Midbrain (tissue), 1 donor: ENCODE measurements around the gene PDE4B.

Source experiments
- DNase-seq: peaks from one replicate; lab custom pipeline; 2025; lab: John Stamatoyannopoulos, UW

The PDE4B gene

GRCh38 chr1:65882076-65882475, 89.4 kb downstream of the PDE4B start:
- no peak for DNase-seq

DNA sequence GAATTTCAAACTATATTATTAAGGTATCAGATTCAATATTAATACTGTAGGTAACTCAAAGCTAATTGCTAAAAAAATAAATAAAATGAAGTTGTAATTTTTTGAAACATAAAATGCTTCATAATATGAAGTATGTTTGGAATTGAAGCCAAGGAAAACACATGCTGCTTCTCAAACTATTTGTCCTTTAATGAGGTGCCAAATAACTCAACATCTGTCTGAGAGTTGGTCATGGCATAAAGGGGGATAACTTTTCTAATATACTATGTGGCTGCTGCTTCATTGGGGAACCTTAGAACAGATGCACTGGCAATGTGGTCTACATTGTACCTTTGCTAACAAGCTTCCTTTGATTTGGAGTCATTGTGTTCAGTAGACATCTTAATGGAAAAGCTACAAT, 96.7 kb downstream of the PDE4B start:
- no peak for DNase-seq

DNA sequence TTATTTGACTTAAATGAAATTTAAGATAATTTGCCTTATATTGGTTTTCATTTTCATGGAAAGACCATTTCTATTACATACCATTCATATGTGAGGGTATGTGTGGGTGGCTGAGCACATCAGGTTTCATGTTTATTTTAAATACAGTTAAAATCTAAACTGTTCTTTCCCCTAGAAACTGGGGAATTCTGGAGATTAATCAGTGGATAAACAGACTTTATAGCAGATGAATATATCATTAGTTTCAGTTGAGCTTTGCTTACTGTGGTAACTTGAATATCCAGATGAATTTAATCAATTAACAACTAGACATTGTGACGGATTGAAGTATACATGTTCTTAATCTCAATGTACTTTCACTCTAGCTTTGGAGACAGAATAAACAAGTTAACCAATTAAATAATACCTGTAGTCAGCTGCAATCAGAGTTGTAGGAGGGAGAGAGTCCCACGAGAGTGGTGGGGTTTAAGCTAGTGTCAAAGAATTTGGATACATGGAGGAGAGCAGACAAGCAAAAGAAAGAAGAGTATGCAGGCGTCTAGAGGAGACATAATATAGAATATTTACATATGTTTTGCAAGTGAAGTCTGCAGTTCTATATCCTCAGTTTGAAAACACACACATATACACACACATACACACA, 97.6 kb downstream of the PDE4B start:
- no peak for DNase-seq

DNA sequence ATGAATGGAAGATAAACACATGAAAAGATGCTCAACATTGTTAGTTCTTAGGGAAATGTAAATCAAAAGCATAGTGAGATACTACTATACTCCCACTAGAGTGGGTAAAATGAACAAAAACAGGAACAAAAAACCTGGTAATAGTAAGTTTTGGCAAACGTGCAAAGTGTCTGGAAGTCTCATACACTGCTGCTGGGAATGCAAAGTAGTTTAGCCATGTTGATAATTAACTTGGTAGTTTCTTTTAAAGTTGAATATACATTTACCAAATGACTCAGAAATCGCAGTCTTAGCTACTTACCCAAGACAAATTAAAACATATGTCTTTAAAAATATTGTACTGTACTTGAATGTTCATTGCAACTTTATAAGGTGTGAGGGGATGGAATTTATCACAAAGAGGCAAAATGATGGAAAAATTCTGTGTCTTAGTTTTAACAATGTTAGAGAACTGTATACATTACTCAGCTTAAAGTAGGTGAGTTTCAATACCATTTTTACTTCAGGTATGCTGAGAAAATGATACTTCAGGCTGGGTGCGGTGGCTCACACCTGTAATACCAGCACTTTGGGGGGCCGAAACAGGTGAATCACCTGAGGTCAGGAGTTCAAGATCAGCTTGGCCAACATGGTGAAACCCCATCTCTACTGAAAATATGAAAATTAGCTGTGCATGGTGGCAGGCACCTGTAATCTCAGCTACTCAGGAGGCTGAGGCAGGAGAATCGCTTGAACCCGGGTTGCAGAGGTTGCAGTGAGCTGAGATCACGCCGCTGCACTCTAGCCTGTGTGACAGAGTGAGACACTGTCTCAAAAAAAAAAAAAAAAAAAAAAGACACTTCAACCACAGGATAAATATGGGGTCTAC, 102.3 kb downstream of the PDE4B start:
- DNase-seq: no peak

GRCh38 chr1:65896721-65897120, 104.0 kb downstream of the PDE4B start:
- no peak for DNase-seq

DNA sequence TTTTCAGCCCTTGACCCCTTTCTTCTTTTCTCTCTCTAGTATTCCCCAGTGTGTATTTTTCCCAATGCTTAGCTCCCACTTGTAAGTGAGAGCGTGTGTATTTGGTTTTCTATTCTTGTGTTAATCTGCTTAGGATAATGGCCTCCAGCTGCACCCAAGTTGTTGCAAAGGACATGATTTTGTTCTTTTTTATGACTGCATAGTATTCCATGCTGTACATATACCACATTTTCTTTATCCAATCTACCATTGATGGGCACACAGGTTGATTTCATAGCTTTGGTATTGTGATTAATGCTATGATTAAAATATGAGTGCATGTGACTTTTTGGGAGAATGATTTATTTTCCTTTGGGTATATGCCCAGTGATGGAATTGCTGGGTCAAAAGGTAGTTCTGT, 104.8 kb downstream of the PDE4B start:
- DNase-seq: no peak

DNA sequence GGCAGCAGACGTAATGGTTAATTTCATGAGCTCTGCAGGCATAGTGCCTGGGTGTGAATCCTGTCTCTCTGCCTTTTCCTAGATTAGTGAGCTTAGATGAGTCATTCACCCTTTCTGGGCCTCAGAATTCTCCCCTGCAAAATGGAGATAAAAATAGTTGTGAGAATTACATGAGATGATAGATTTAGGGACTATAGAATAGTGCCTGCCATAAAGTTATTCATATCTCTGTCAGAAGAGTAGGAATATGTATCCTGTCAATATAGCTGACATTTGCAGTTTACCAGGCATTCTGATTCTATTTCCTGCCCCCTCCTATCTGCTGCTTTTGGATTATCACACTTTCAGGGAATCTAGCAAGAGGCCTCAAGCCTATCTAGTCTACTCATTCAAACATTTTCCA, 112.0 kb downstream of the PDE4B start:
- no peak for DNase-seq

DNA sequence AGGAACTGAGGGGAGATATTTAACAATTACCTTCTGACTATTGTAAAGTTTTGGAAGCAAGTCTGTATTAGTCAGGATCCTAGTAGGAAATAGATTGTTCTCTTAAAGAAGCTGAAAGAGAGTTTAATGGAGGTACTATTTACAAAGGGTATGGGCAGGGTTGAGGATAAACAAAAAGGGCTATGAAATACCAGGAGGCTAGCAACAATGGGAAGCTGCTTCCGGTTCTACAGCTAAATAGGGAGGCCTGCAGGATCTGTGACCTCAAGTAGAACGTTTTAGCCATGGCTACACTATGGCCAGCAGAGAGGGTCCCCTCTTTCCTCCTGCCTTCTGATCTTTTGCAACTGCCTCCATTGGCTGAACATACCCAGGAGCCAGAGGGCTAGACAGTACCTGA, 117.7 kb downstream of the PDE4B start:
- no peak for DNase-seq

- DNase-seq: no peak
Measured at GRCh38 chr1:65911679-65912078, 119.0 kb downstream of the PDE4B start.

DNA sequence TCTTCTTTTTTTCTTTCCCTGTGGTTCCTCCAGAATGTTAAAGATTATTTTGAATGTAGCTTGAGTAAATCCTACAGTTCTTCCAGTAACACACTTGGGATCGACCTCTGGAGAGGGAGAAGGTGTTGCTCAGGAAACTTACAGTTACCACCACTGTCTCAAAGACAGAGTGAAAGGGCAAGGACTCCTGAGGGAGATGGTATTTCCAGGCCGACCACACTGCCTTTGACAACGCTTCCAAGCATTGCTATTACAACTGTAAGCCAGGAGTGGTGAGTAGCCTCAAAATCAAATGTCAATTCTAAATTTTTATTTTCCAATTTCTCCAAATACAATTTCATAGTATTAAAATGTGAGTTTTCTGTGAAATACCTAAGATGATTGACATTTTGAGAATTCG, 125.9 kb downstream of the PDE4B start:
- DNase-seq: no peak

GRCh38 chr1:65921446-65921845, 128.8 kb downstream of the PDE4B start:
- no peak for DNase-seq

DNA sequence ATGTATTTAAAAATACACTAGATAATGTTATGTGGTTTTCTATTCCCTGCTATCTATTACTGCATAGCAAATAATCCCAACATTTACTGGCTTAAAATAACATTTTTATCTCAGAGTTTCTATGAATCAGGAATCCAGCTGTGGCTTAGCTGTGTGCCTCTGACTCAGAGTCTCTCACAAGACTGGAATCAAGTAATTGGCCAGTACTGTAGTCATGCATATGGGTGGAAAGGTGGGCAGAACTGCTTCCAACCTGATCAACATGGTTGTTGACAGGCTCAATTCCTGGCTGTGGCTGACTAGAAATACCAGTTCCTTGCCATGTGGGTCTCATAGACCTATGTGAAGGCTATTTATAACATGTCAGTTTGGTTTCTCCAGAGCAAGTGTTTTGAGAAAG, 131.8 kb downstream of the PDE4B start:
- no peak for DNase-seq

GRCh38 chr1:65938506-65938905, 145.8 kb downstream of the PDE4B start:
- no peak for DNase-seq

DNA sequence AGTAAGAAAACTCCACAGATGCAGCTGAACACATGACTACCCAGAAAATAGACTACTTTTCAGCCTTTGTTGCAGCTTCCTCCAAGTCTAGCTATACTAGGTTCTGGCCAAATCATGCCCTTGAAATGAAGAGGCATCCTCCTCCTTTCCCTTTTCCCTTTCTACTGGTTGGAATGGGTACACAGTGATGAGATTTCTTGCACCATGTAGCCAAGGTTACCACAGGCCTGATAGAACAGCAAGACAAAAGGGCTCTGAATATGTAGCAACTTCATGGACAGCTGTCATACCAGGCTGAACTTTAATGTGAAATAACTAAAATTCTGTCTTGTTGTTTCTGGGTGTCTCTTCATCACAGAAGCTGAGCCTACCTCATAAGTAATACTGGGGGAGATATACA, 146.5 kb downstream of the PDE4B start:
- DNase-seq: no peak

- no peak for DNase-seq
Measured at GRCh38 chr1:65939636-65940035, 146.9 kb downstream of the PDE4B start.

DNA sequence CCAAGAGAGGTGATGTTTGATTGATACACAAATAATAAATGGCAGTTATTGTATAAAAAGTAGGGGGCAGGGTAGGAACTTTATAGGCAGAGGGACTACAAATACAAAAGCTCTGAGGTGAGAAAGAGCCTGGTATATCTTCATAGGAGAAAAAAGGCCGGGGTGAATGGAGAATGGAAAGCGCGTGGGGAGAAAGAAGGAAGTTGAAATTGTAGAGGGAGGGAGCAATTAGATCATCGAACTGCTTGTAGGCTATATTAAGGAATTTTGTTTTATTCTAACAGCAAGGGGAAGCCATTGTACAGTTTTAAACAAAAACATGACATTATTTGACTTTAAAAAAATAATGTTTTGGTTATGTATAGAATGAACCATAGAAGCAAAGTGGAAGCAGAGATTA, 147.4 kb downstream of the PDE4B start:
- DNase-seq: no peak

- DNase-seq: no peak
Measured at GRCh38 chr1:65942476-65942875, 149.8 kb downstream of the PDE4B start.

- DNase-seq: no peak
Measured at GRCh38 chr1:65946376-65946775, 153.7 kb downstream of the PDE4B start.

GRCh38 chr1:65946960-65947359, 154.3 kb downstream of the PDE4B start:
- DNase-seq: no peak

DNA sequence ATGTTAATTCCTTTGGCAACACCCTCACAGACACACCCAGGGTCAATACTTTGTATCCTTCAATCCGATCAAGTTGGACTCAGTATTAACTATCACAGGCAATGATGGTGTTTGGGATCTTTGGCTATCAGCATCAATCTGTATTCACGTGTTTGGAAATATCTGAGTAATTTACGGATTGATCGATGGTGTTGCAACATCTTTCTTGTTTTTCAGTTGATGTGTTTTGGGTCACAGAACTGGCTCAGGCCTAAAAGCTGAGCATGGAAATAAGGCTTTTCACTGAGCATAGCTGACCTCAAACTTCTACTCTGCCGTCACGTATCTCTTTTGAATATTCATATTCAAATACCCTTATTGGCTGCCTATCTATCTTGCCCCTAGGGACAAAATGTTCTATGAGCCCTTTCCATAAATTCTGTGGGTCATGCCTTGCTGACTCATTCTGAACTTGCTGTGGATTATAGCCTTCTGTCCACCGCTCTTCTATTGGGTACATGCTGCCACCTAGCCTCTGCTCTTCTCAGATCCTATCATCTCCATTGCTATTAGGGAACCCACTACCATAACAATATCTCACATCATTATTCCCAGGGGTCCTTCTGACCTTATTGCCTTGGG, 156.0 kb downstream of the PDE4B start:
- peak; percentile 33 for DNase-seq

GRCh38 chr1:65949230-65949626, 156.5 kb downstream of the PDE4B start:
- DNase-seq: no peak

DNA sequence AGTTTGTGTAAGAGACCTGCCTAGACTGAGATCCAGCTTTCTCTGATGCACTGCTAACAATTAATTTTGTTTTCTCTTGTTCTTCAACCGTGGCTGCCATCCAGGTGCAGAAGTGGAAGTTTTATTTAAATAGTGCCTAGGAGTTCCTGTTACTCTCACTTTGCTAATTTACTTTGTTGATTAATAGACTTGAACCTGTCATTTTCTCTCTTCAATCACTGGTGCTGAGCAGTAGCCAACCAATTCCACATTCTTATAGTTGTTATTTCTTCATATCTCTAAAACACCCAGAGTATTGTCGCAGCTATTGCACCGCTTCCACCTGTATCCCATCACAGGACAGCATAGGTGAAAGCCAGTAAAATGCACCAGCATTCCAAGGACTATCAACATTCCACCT, 157.2 kb downstream of the PDE4B start:
- no peak for DNase-seq

DNA sequence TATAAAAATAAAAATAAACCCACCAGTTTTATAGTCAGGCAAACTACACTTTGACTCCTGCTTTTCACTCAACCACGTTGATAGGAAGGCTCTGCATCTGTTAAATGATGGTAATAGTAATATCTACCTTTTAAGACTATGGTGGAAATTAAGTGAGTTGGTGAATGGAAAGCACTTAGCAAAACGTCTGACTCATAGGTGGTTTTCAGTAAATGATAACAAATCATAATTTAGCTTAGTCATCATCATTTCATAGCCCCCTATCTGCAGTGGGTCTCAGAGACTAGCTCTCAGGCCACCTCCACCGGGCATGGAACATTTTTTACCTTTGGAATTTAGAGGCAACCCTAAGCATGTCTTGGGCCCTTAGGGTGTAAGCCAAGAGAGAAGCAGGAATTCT, 160.0 kb downstream of the PDE4B start:
- DNase-seq: no peak
